ENCODE measurements around the gene CAVIN2. TPM values are rescaled to one million over a fixed set of nuclear protein-coding genes. Genes with fewer than 3 reads are reported as not detected.

CAVIN2 gene
- polyA plus RNA-seq, 1 donor from 2014 or later, result not detected

DNA sequence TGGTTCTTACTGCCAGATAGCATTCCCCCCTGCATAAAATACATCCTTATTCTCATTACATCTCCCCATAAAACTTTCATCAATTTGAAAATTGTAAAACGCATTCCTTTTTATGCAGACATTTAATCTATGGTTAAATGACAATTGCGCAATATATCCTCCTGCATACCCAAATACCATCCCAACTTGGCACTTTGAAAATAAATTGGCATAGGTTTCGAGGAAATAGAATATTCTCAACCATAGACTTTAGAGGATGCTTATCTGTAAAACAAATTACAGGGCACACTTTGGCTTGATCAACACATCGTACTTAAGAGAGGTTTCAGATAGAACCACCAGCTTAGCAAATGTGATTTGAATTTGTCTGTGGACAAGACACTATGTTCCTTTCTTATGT is 31.0 kb upstream of the CAVIN2 start:
- no peaks in the 10 kb centered on the region for H3K27me3 ChIP-seq (ENCODE audit: insufficient read depth, low read depth, low read length)
- H3K9ac ChIP-seq (ENCODE audit: low read length), result no peak overlapping the region
- no peaks in the 10 kb centered on the region for H3K79me2 ChIP-seq (replicated peaks; ENCODE audit: insufficient read depth, low read length)
- H3K9me2 ChIP-seq (ENCODE audit: insufficient read depth, low read length), result no peaks in the 10 kb centered on the region
- H3K9me3 ChIP-seq (ENCODE audit: low read length), result no peaks in the 10 kb centered on the region
- H4K20me1 ChIP-seq (ENCODE audit: insufficient read depth), result no peaks in the 10 kb centered on the region
- H2AFZ ChIP-seq (ENCODE audit: low read depth, low read length), result no peak overlapping the region
- H3K27ac ChIP-seq (ENCODE audit: low read length), result no peak overlapping the region
- no peaks in the 10 kb centered on the region for H3F3A ChIP-seq (ENCODE audit: insufficient read depth, low read length, poor library complexity, severe bottlenecking)
- H3K4me3 ChIP-seq (ENCODE audit: low read length), result no peak overlapping the region
- H3K36me3 ChIP-seq (ENCODE audit: insufficient read depth, low read length), result no peaks in the 10 kb centered on the region
- TF ChIP-seq POLR2AphosphoS5 (IDR thresholded peaks at IDR 0.05), result no peak
- TF ChIP-seq, protein P1, sequence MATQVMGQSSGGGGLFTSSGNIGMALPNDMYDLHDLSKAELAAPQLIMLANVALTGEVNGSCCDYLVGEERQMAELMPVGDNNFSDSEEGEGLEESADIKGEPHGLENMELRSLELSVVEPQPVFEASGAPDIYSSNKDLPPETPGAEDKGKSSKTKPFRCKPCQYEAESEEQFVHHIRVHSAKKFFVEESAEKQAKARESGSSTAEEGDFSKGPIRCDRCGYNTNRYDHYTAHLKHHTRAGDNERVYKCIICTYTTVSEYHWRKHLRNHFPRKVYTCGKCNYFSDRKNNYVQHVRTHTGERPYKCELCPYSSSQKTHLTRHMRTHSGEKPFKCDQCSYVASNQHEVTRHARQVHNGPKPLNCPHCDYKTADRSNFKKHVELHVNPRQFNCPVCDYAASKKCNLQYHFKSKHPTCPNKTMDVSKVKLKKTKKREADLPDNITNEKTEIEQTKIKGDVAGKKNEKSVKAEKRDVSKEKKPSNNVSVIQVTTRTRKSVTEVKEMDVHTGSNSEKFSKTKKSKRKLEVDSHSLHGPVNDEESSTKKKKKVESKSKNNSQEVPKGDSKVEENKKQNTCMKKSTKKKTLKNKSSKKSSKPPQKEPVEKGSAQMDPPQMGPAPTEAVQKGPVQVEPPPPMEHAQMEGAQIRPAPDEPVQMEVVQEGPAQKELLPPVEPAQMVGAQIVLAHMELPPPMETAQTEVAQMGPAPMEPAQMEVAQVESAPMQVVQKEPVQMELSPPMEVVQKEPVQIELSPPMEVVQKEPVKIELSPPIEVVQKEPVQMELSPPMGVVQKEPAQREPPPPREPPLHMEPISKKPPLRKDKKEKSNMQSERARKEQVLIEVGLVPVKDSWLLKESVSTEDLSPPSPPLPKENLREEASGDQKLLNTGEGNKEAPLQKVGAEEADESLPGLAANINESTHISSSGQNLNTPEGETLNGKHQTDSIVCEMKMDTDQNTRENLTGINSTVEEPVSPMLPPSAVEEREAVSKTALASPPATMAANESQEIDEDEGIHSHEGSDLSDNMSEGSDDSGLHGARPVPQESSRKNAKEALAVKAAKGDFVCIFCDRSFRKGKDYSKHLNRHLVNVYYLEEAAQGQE (IDR thresholded peaks at IDR 0.05; ENCODE audit: borderline replicate concordance), result no peak
- no peak for TF ChIP-seq CTCF (IDR thresholded peaks at IDR 0.05; ENCODE audit: poor library complexity, severe bottlenecking)
- TF ChIP-seq MXI1 (conservative IDR thresholded peaks at IDR 0.05; ENCODE audit: poor library complexity, severe bottlenecking), result no peak
- TF ChIP-seq TAF1 (IDR thresholded peaks at IDR 0.05; ENCODE audit: low read depth), result no peak
- no peak for TF ChIP-seq RAD21 (conservative IDR thresholded peaks at IDR 0.05)
- no peak for TF ChIP-seq SMC3 (conservative IDR thresholded peaks at IDR 0.05; ENCODE audit: poor library complexity)
- TF ChIP-seq EP300 (conservative IDR thresholded peaks at IDR 0.05; ENCODE audit: poor library complexity, severe bottlenecking), result no peak
- no peak for TF ChIP-seq EZH2 (IDR thresholded peaks at IDR 0.05; ENCODE audit: borderline replicate concordance, insufficient read depth, low read length, poor library complexity, severe bottlenecking)
- H3K4me2 ChIP-seq (ENCODE audit: low read length), result no peak overlapping the region

- Histone ChIP-seq H3K4me2 (ENCODE audit: low read length) (no peak overlapping the region), H3F3A (ENCODE audit: insufficient read depth, low read length, poor library complexity, severe bottlenecking) (no peaks in the 10 kb centered on the region), H3K27ac (ENCODE audit: low read length) (no peak overlapping the region), H3K9me2 (ENCODE audit: insufficient read depth, low read length) (no peaks in the 10 kb centered on the region), H3K79me2 (replicated peaks; ENCODE audit: insufficient read depth, low read length) (no peaks in the 10 kb centered on the region), H3K4me3 (ENCODE audit: low read length) (no peak overlapping the region), H3K9ac (ENCODE audit: low read length) (no peak overlapping the region), H2AFZ (ENCODE audit: low read depth, low read length) (no peak overlapping the region), H4K20me1 (ENCODE audit: insufficient read depth) (no peaks in the 10 kb centered on the region), H3K36me3 (ENCODE audit: insufficient read depth, low read length) (no peaks in the 10 kb centered on the region), H3K9me3 (ENCODE audit: low read length) (no peaks in the 10 kb centered on the region), H3K27me3 (ENCODE audit: insufficient read depth, low read depth, low read length) (no peaks in the 10 kb centered on the region)
- no peak for TF ChIP-seq SMC3 (conservative IDR thresholded peaks at IDR 0.05; ENCODE audit: poor library complexity)
- TF ChIP-seq RAD21 (conservative IDR thresholded peaks at IDR 0.05), result no peak
- no peak for TF ChIP-seq EP300 (conservative IDR thresholded peaks at IDR 0.05; ENCODE audit: poor library complexity, severe bottlenecking)
- no peak for TF ChIP-seq MXI1 (conservative IDR thresholded peaks at IDR 0.05; ENCODE audit: poor library complexity, severe bottlenecking)
- TF ChIP-seq POLR2AphosphoS5 (IDR thresholded peaks at IDR 0.05), result no peak
- TF ChIP-seq CTCF (IDR thresholded peaks at IDR 0.05; ENCODE audit: poor library complexity, severe bottlenecking), result no peak
- TF ChIP-seq TAF1 (IDR thresholded peaks at IDR 0.05; ENCODE audit: low read depth), result no peak
- no peak for TF ChIP-seq EZH2 (IDR thresholded peaks at IDR 0.05; ENCODE audit: borderline replicate concordance, insufficient read depth, low read length, poor library complexity, severe bottlenecking)
- TF ChIP-seq, protein P1 (IDR thresholded peaks at IDR 0.05; ENCODE audit: borderline replicate concordance), result no peak
Measured at GRCh38 chr2:191875859-191876258, 29.0 kb upstream of the CAVIN2 start.
